Measurements from ENCODE around the gene PCSK2.
A peak's percentile ranks its signal among the peaks of the same experiment; 100 is the strongest.

PCSK2 gene

GRCh38 chr20:17520583-17520982 is 293.7 kb downstream of the PCSK2 start:
- no peak for DNase-seq (ENCODE audit: low read depth)
- TF ChIP-seq CTCF (conservative IDR thresholded peaks at IDR 0.05; ENCODE audit: control insufficient read depth, insufficient read depth, low read depth, low read length): no peak
- no peak overlapping the region for H3K4me3 ChIP-seq (ENCODE audit: control insufficient read depth, low read depth, low read length)

GRCh38 chr20:17522528-17522927 is 295.7 kb downstream of the PCSK2 start:
- no peak for DNase-seq (ENCODE audit: low read depth)

GRCh38 chr20:17523326-17523725 is 296.5 kb downstream of the PCSK2 start:
- no peak for DNase-seq (ENCODE audit: low read depth)
- no peak overlapping the region for H3K4me3 ChIP-seq (ENCODE audit: control insufficient read depth, low read depth, low read length)
- TF ChIP-seq CTCF (conservative IDR thresholded peaks at IDR 0.05; ENCODE audit: control insufficient read depth, insufficient read depth, low read depth, low read length): no peak

More at GRCh38 chr20:17522528-17522927, 295.7 kb downstream of the PCSK2 start:
- TF ChIP-seq CTCF (conservative IDR thresholded peaks at IDR 0.05; ENCODE audit: control insufficient read depth, insufficient read depth, low read depth, low read length): no peak
- no peak overlapping the region for H3K4me3 ChIP-seq (ENCODE audit: control insufficient read depth, low read depth, low read length)

- H3K4me3 ChIP-seq (ENCODE audit: control insufficient read depth, low read depth, low read length): no peak overlapping the region
- no peak for DNase-seq (ENCODE audit: low read depth)
- TF ChIP-seq CTCF (conservative IDR thresholded peaks at IDR 0.05; ENCODE audit: control insufficient read depth, insufficient read depth, low read depth, low read length): no peak
These were observed 297.7 kb downstream of the PCSK2 start for GRCh38 chr20:17524560-17524959.

GRCh38 chr20:17525132-17525531 is 298.3 kb downstream of the PCSK2 start:
- no peak overlapping the region for H3K4me3 ChIP-seq (ENCODE audit: control insufficient read depth, low read depth, low read length)
- no peak for TF ChIP-seq CTCF (conservative IDR thresholded peaks at IDR 0.05; ENCODE audit: control insufficient read depth, insufficient read depth, low read depth, low read length)
- DNase-seq (ENCODE audit: low read depth): no peak

GRCh38 chr20:17525650-17526049 is 298.8 kb downstream of the PCSK2 start:
- DNase-seq (ENCODE audit: low read depth): peak; percentile 16
- no peak overlapping the region for H3K4me3 ChIP-seq (ENCODE audit: control insufficient read depth, low read depth, low read length)
- no peak for TF ChIP-seq CTCF (conservative IDR thresholded peaks at IDR 0.05; ENCODE audit: control insufficient read depth, insufficient read depth, low read depth, low read length)

- DNase-seq (ENCODE audit: low read depth): no peak
- no peak overlapping the region for H3K4me3 ChIP-seq (ENCODE audit: control insufficient read depth, low read depth, low read length)
- no peak for TF ChIP-seq CTCF (conservative IDR thresholded peaks at IDR 0.05; ENCODE audit: control insufficient read depth, insufficient read depth, low read depth, low read length)
These were observed 302.7 kb downstream of the PCSK2 start for GRCh38 chr20:17529586-17529985.

Measured in fibroblast of mammary gland (primary cell).